Activated CD4-positive, alpha-beta T cell treated with anti-CD3 and anti-CD28 coated beads, Interleukin-2, amount 50 U/mL, for 16 hours (primary cell): Measurements from ENCODE around the gene IRX3.

Experiments used
- DNase-seq: peaks from one replicate; pipeline ENCODE4 v3.0.0-alpha.2; 2020

The IRX3 gene

GRCh38 chr16:54286366-54287130 is at the start of gene IRX3:
IRX3 (minus strand) TSS chr16:54286787; CDS start chr16:54286050, 737 bp downstream.
- DNase-seq: no peak

- DNase-seq: no peak
These were observed 48.6 kb upstream of the IRX3 start for GRCh38 chr16:54335230-54335629.

- no peak for DNase-seq
These were observed 47.6 kb upstream of the IRX3 start for GRCh38 chr16:54334208-54334607.

GRCh38 chr16:54331241-54332002 is 44.8 kb upstream of the IRX3 start:
- no peak for DNase-seq

GRCh38 chr16:54327609-54328008 is 41.0 kb upstream of the IRX3 start:
- DNase-seq: no peak

- no peak for DNase-seq
These were observed 39.7 kb upstream of the IRX3 start for GRCh38 chr16:54326266-54326662.

- DNase-seq: no peak
These were observed 39.2 kb upstream of the IRX3 start for GRCh38 chr16:54325616-54326265.

- DNase-seq: no peak
These were observed 38.1 kb upstream of the IRX3 start for GRCh38 chr16:54324716-54325115.

- no peak for DNase-seq
These were observed 34.2 kb upstream of the IRX3 start for GRCh38 chr16:54320697-54321340.

GRCh38 chr16:54318941-54319340 is 32.4 kb upstream of the IRX3 start:
- DNase-seq: no peak

GRCh38 chr16:54317101-54317611 is 30.6 kb upstream of the IRX3 start:
- no peak for DNase-seq

GRCh38 chr16:54316095-54316889 is 29.7 kb upstream of the IRX3 start:
- DNase-seq: no peak

GRCh38 chr16:54313789-54314188 is 27.2 kb upstream of the IRX3 start:
- no peak for DNase-seq

- DNase-seq: no peak
These were observed 26.0 kb upstream of the IRX3 start for GRCh38 chr16:54312502-54312991.

- DNase-seq: no peak
These were observed 22.8 kb upstream of the IRX3 start for GRCh38 chr16:54309341-54309740.

GRCh38 chr16:54305080-54305479 is 18.5 kb upstream of the IRX3 start:
- DNase-seq: no peak

- no peak for DNase-seq
These were observed 17.0 kb upstream of the IRX3 start for GRCh38 chr16:54303613-54304012.

- no peak for DNase-seq
These were observed 10.6 kb upstream of the IRX3 start for GRCh38 chr16:54297154-54297553.

- no peak for DNase-seq
These were observed 10.0 kb upstream of the IRX3 start for GRCh38 chr16:54296543-54296942.

- DNase-seq: no peak
These were observed 5.3 kb upstream of the IRX3 start for GRCh38 chr16:54291656-54292487.
